H1 (cell line): ENCODE results near the gene SLC6A19. TPM values are rescaled to one million over a fixed set of nuclear protein-coding genes. Genes with fewer than 3 reads are reported as not detected.

Source experiments
- ATF2 ChIP-seq: IDR thresholded peaks from 2 replicates; pipeline ENCODE4 v1.6.1; 2012; ENCODE audit warnings: low read length, inconsistent platforms
- CBX5 ChIP-seq: fragments of 300-800, 300-1000 bp; sonication (generic); IDR thresholded peaks from 2 replicates; pipeline ENCODE4 v1.7.1; 2016; ENCODE audit warnings: antibody characterized with exemption, low read length, low read depth
- GTF2F1 ChIP-seq: IDR thresholded peaks from 2 replicates; pipeline ENCODE4 v1.6.1; 2012; ENCODE audit warnings: low read depth, low read length, improper control_type of control experiment, borderline replicate concordance
- HDAC6 ChIP-seq: IDR thresholded peaks from one replicate; pipeline ENCODE4 v1.7.1; 2012; ENCODE audit warnings: low read depth, mild to moderate bottlenecking, inconsistent platforms, low read length, moderate library complexity
- JUND ChIP-seq: IDR thresholded peaks from 2 replicates; pipeline ENCODE4 v1.6.1; 2011; ENCODE audit warnings: mild to moderate bottlenecking, improper control_type of control experiment, low read length
- SIN3A ChIP-seq, 2 experiments: IDR thresholded peaks in 1 of 2; conservative IDR thresholded peaks in 1 of 2; 2 replicates each; pipeline ENCODE4 v1.6.1; 2011 to 2012; ENCODE audit warnings: low read length in 2 of 2, improper control_type of control experiment in 1 of 2, low read depth in 1 of 2, mild to moderate bottlenecking in 1 of 2
- TAF1 ChIP-seq: IDR thresholded peaks from 2 replicates; pipeline ENCODE4 v1.6.1; 2011; ENCODE audit warnings: mild to moderate bottlenecking, low read depth, low read length
- polyA plus RNA-seq, 7 experiments: library from polyadenylated mRNA; depleted of rRNA in 3 of 7; stranded (reverse) in 5 of 7; unstranded in 2 of 7; fragments of >200 nt in 5 of 7; fragments of 200-250 nt in 2 of 7; gene quantifications; 1 replicate in 5 of 7; 2 replicates in 1 of 7; 4 replicates in 1 of 7; pipeline versions ENCODE4 v1.2.1 to v1.2.3, GENCODE V29; 2011 to 2013; ENCODE audit warnings: missing spikeins in 2 of 7, mixed read lengths in 2 of 7
- total RNA-seq: library from RNA; stranded (reverse); fragmentation: NEBNext Ultra II Directional; extraction: Animal tissue kit (Norgen Biotek cat#: 25700); gene quantifications from 2 replicates; pipeline ENCODE4 v1.2.1, GENCODE V29; 2021

SLC6A19 gene
- total and polyA plus RNA-seq, 2 of the 8 experiments (the other 6 are each of a cell fraction or from before 2014, with no cell fraction given), result 0.02 TPM; not detected in 1

- TF ChIP-seq CBX5 (no peak), TAF1 (no peak), JUND (no peak), SIN3A (conservative IDR thresholded peaks at IDR 0.05 in 1 of 2, IDR thresholded peaks at IDR 0.05 in 1 of 2; ENCODE audit: low read depth in 1 of 2, low read length in 2 of 2) (no peak), HDAC6 (no peak), GTF2F1 (no peak), ATF2 (no peak)
These were observed 16.3 kb upstream of the SLC6A19 start (continued) for GRCh38 chr5:1185038-1185627.
